Activated effector memory CD4-positive, alpha-beta T cell treated with anti-CD3 and anti-CD28 coated beads, Interleukin-2, amount 50 U/mL, for 16 hours (primary cell): ENCODE data around the gene NUDT17.

Experiments used
- DNase-seq: peaks from one replicate; pipeline ENCODE4 v3.0.0-alpha.2; 2020

NUDT17 gene

GRCh38 chr1:145849356-145850160 is 4.1 kb downstream of the NUDT17 start:
- DNase-seq, result peak; percentile 55

DNA sequence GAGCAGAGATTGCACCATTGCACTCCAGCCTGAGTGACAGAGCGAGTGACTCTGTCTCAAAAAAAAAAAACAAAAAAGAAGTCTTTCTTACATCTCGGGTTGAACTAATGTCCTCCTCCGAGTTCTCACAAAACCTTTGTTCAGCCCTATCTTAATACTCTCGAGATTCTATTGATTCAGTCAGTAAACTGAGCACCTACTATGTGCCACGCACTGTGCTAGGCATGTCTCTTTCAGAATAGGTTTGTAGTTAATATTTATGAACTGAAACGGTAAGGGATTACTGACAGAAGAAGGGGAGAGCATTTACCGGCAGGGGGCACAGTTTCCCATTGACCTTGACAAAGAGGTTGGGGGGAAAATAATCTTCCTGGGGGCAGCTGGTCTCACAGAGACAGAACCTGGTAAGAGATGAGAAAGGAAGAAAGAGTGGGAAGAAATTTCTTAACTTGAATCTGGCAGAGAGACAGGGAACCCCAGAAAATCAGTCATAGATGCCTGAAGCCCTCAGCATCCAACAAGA is 10.1 kb downstream of the NUDT17 start:
- DNase-seq, result peak; percentile 46

DNA sequence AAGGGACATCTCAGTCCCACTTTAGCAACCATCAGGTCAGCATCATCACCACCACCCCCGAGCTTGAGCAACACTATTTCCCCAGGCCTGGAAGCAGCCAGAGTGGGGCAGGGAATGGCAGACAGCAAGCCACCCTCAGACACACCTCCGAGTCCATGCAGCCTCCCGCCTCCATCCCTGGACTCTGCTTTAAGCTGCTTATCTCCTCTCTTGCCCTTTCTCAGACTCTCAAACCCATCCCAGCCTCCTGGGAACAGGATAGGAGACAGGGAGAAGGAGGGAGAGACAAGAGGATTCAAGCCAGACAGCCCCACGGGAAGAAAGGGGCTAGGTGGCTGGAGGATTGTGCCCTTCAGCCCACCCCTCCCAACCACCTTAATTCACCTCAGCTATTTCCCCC is 11.7 kb downstream of the NUDT17 start:
- no peak for DNase-seq

- DNase-seq, result peak; percentile 82
Measured at GRCh38 chr1:145858238-145858900, 12.9 kb downstream of the NUDT17 start.

DNA sequence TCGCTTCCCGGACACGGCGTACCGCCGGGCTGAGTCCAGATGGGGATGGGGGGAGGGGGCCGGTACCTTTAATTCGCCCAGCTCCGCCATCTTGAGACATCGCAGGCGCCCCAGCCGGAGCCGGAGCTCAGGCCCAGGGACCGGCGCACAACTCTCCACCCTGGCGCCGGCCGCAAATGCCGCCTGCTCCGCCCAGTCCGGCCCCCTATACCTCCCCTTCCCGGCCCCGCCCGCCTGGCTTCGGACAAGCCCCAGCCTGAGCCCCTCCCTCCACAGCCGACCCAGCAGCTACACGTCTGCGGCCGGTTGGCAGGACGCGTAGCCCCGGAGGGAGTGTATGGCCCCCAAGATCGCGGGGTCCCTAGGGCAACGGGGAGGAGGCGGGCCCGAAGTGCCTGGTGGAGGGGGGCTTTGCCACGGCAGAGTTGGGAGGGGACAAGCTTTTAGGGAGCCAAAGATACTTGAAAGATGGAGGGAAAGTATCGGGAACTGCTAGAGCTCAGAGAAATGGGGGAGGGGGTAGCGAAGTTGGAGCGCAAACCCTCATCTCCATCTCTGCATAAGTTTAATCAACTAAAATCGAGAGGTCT is 13.6 kb downstream of the NUDT17 start, which contains the start of gene PIAS3:
TSS of gene PIAS3 (minus strand) at position 181 of the 590 bp plus-strand sequence. CDS start at position 90, 91 bp downstream.
- peak; percentile 95 for DNase-seq

DNA sequence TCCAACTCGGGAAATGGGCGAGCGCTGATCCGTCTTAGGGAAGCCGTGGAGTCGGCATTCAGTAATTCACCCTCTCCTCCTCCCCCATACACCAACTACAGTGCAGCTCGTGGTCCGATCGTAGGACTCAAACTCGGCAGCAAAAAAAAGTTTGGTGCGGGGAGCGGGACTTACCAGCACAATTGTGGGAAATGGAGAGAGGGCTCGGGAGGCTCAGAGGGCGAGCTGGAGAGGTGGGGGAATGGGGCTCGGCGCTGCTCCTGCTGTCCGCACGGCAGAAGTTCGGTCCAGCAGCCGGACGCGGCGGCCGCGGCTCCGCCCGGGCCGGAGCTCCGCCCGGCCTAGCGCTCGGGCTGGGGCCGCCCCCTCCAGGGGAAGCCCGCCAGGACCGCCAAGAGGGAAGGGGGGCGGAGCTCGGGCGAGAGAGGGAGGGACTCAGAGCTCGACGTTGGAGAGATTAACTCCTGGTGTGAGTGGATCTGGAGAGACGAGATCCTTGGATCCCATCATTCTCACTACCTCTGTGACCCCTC is 14.1 kb downstream of the NUDT17 start:
- DNase-seq, result peak; percentile 93

- no peak for DNase-seq
Measured at GRCh38 chr1:145863282-145864018, 18.0 kb downstream of the NUDT17 start.

GRCh38 chr1:145868232-145868631 is 22.8 kb downstream of the NUDT17 start:
- no peak for DNase-seq

GRCh38 chr1:145871994-145872924 is 26.8 kb downstream of the NUDT17 start:
- DNase-seq, result peak; percentile 73

GRCh38 chr1:145874646-145875045 is 29.2 kb downstream of the NUDT17 start:
- DNase-seq, result no peak

DNA sequence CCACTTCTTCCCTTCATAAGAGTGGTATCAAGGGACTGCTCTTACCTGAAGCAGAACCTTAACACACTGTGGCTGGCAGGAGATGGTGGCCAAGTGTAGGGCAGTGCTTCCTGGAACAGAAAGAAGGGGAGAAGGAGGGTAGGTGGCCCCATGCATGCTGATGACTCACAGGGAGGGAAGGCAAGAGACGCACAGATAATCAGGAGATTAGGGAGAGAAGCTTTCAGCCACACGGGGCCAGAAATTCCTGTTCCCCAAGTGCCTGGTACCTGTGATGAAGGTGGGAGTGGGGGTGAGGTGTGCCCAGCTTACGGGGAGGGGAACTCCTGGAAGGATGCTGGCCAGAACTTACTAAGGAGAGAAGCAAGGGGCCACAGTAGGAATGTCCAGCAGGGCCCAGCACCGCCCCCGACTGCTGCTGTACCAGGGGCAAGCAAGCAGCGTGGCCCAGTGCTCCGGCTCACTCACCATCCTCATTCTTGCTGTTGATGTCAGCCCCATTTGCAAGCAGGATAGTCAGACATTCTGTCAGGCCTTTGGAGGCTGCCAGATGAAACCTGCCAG is 32.6 kb downstream of the NUDT17 start:
- DNase-seq, result no peak

- no peak for DNase-seq
Measured at GRCh38 chr1:145878724-145879123, 33.3 kb downstream of the NUDT17 start.

GRCh38 chr1:145879775-145880174 is 34.3 kb downstream of the NUDT17 start:
- no peak for DNase-seq

DNA sequence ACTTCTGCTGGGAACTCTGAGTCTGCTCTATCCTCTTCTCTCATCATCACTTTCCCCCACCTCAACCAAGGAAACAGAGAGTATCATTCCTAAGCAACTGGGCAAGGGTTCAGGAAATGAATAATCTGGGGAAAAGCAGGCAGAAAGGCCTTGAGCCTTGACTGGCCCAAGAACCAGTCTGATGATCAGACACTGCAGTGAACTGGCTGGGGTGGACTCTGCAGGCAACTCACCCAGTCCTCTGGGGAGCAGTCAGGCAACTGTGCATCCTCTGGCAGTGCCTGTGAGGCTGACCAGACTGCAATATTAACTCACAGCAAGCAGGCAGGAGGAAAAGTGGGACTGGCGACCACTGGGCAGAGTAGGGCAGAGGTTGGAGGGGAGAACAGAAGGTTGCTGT is 39.2 kb downstream of the NUDT17 start:
- DNase-seq, result no peak

DNA sequence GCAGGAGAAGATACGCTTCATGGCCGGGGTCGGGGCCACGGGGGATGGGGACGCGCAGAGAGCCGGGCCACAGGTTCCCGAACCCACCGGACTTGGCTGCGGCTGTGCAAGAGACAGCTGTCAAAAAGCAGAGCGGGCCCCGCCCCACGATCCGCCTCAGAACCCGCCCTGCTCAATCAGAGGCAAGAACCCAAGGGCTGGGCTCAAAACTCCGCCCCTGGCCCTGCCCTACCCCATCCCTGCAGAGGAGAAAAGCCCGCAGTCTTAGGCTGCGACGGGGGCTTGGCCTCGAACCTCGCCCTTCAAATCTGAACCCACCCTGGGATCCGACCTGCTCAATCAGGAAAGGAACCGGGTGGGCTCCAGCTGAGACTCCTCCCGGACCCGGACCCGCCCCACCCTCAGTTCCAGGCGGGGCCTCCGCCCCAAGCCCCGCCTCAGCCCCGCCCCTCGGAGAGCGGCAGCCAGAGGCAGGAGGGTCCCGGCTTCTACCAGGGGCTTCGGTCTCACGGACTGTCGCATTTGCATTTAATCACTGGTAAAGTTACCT is 40.4 kb downstream of the NUDT17 start, which contains the start of gene ANKRD35:
TSS of gene ANKRD35 (minus strand) at position 129 of the 550 bp plus-strand sequence. CDS start at position 21, 108 bp downstream.
- peak; percentile 95 for DNase-seq

DNA sequence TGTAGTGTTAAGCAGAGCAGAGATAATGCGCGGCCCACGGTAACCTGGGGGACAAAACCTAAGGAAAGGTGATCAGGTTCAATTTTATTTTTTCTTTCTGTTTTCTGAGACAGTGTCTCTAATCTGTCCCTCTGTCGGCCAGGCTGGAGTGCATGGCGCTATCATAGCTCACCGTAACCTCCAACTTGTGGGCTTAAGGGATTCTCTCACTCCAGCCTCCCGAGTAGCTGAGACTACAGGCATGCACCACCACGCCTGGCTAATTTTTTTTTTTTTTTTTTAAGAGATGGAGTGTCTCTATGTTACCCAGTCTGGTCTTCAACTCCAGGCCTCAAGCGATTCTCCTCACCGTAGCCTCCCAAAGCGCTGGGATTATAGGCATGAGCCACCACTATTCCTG is 41.0 kb downstream of the NUDT17 start:
- DNase-seq, result no peak

DNA sequence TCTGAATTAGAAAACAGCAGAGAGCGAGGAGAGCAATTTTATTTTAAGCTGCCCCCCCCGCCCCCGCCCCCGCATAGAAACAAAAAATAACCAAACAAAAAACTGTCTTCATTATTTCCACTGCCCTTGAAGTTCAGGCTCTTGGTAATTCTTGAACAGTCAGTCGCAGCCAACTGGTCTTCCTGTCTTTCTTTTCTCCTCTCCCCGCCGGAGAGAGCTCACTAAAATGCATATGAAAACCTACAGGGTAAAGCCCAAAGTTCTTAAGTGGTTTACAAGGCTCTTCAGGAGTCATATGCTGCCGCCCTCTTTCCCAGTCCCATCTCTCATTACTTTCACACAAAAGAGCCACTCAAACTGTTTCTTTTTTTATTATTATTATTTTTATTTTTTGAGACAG is 41.4 kb downstream of the NUDT17 start:
- DNase-seq, result no peak

GRCh38 chr1:145887631-145888030 is 42.2 kb downstream of the NUDT17 start:
- no peak for DNase-seq

- no peak for DNase-seq
Measured at GRCh38 chr1:145889722-145890121, 44.3 kb downstream of the NUDT17 start.

DNA sequence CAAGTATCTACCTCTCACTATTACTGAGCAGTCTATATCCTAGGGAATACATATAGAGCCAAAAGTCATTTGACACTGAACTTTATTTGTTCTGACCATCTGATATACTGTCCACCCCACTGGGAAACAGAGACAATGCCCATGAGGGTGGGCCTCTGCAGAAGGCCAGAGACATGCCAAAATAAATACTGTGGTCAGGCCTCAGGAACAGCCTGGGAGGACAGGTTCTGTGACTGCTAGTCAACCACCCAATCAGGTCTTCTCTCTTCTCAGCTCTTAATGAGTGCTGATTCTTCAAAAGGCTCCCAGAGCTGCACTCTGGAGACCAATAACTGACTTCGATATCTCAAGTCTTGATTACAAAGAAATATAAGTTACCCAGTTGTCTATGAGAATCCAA is 45.7 kb downstream of the NUDT17 start:
- DNase-seq, result no peak
